ENCODE results near the gene CNBP.

The CNBP gene

DNA sequence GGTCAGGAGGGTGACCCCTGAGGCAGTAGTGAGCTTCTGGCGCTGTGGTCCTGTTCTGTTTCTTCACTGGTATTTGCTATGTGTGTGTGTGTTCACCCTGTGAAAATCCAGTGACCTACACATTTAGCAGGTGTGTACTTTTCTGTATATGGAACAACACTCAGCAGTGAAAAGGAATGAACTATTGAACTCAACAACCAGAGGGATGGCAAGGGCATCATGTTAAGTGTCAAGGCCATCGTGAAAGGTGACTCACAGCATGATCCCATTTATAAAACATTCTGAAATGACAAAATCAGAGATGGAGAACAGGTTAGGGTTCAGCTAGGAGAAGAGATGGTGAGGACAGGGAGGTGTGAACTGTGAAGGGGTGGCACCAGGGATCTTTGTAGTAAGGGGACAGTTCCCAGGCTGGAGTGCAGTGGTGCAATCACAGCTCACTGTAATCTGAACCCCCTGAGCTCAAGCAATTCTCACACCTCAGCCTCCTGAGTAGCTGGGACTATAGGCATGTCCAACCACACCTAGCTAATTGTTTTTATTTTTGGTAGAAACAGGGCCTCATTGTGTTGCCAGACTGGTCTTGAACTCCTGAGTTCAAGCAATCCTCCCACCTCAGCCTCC, 52.1 kb downstream of the CNBP start:
- no peak overlapping the region for H3K4me3 Mint-ChIP-seq
- no peaks in the 10 kb centered on the region for H3K9me3 Mint-ChIP-seq
- no peaks in the 10 kb centered on the region for H3K27me3 Mint-ChIP-seq (ENCODE audit: low read depth)
- no peak for TF ChIP-seq CTCF (IDR thresholded peaks at IDR 0.05; ENCODE audit: unreplicated experiment in 3 of 3)
- H3K36me3 Mint-ChIP-seq (ENCODE audit: low read depth) = peaks cover 48% of the 10 kb centered on the region
- no peaks in the 10 kb centered on the region for H3K4me1 Mint-ChIP-seq
- no peak overlapping the region for H3K27ac Mint-ChIP-seq

- Mint-ChIP-seq H3K36me3 (ENCODE audit: low read depth) (peaks cover 48% of the 10 kb centered on the region), H3K27me3 (ENCODE audit: low read depth) (no peaks in the 10 kb centered on the region), H3K27ac (no peak overlapping the region), H3K4me1 (no peaks in the 10 kb centered on the region), H3K4me3 (no peak overlapping the region), H3K9me3 (no peaks in the 10 kb centered on the region)
- no peak for TF ChIP-seq CTCF (IDR thresholded peaks at IDR 0.05; ENCODE audit: unreplicated experiment in 3 of 3)
These were observed 53.3 kb downstream of the CNBP start for GRCh38 chr3:129130291-129130813.

DNA sequence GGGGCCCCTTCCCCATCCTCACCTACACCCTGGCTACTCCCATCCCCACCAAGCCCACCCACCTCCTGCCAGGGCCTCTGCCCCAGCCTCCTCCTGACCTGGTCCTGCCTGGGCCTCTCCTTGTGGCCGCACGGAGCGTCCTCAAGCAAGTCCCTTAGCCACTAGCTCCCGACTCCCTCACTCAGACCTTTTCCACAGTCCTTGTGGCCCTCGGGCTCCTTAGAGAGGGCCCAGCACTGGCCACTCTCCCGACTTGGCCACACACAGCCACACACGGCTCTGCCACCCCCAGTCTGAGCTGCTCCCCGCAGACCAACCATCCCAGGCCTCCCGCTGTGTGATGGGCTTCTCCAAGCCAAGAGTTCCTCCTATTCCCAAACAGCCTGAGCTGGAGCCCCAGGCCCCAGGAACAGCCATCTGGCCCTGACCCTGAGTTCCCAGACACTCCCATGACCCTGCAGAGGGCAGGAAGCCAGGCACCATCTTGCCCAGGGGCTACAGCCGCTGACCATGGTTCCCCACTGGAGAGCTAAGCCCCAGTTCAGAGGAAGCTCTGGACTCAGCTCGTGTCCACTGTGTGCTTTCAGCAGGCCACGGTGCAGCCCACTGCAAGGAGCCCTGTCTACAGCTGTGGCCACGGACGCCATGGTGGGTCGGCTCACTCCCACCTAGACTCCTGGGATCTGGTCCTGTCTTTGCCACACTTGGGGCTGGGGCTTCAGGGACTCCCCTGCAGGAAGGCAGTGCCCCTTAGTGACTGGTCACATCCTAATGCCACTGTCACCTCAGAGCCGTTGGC, 55.1 kb downstream of the CNBP start:
- no peaks in the 10 kb centered on the region for H3K27me3 Mint-ChIP-seq (ENCODE audit: low read depth)
- no peak for TF ChIP-seq CTCF (IDR thresholded peaks at IDR 0.05; ENCODE audit: unreplicated experiment in 3 of 3)
- peaks cover 37% of the 10 kb centered on the region for H3K36me3 Mint-ChIP-seq (ENCODE audit: low read depth)
- no peaks in the 10 kb centered on the region for H3K4me1 Mint-ChIP-seq
- no peak overlapping the region for H3K27ac Mint-ChIP-seq
- H3K9me3 Mint-ChIP-seq = no peaks in the 10 kb centered on the region
- no peak overlapping the region for H3K4me3 Mint-ChIP-seq

GRCh38 chr3:129126726-129127280, 56.9 kb downstream of the CNBP start:
- H3K36me3 Mint-ChIP-seq (ENCODE audit: low read depth) = peaks cover 22% of the 10 kb centered on the region
- H3K27ac Mint-ChIP-seq = no peak overlapping the region
- H3K4me1 Mint-ChIP-seq = no peaks in the 10 kb centered on the region
- H3K9me3 Mint-ChIP-seq = no peaks in the 10 kb centered on the region
- no peak overlapping the region for H3K4me3 Mint-ChIP-seq
- H3K27me3 Mint-ChIP-seq (ENCODE audit: low read depth) = no peaks in the 10 kb centered on the region
- TF ChIP-seq CTCF (IDR thresholded peaks at IDR 0.05; ENCODE audit: unreplicated experiment in 3 of 3) = no peak

DNA sequence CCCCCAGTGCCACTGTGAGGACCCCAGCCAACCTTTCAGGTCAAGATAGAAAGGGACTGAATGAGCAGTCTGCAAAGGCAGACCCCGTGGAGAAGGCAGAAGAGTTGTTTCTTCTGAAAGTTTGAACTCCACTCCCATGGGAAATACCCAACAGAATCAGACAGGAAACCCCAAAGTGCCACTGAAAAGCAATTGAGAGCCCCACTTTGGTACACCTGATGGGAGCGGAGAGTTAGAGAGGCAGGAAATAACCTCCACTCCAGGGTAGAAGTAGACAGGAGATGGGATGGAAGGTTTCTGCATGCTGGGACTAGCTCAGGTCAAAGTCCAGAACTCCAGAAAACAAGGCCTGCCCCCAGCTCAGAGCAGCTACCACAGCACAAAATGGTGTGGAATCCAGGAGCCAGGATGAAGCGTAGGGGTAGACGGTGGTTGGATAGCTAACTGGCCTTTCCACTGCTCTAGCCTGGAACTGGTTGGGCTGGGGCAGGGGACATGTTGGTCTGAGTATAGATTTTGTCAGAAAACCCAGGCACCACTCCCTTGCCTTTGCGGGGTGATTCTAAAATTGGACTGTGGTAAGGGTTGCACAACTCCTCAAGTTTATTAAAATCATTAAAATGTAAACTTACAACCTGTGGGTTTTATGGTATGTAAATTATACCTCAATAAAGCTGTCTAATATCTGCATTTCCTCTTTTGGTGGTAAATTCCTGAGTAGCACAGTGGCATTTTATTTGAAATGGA, 60.2 kb downstream of the CNBP start:
- no peaks in the 10 kb centered on the region for H3K36me3 Mint-ChIP-seq (ENCODE audit: low read depth)
- no peak for TF ChIP-seq CTCF (IDR thresholded peaks at IDR 0.05; ENCODE audit: unreplicated experiment in 3 of 3)
- peak overlapping the region; percentile 84 to 85 (median 85) for H3K4me3 Mint-ChIP-seq
- H3K27me3 Mint-ChIP-seq (ENCODE audit: low read depth) = no peaks in the 10 kb centered on the region
- peak overlapping the region; percentile 85 to 94 (median 90) for H3K27ac Mint-ChIP-seq
- no peaks in the 10 kb centered on the region for H3K9me3 Mint-ChIP-seq
- peaks cover 18% of the 10 kb centered on the region for H3K4me1 Mint-ChIP-seq

All from nephron (organoid).